Measurements from ENCODE around the gene DPF3. TPM values are rescaled to one million over a fixed set of nuclear protein-coding genes. Genes with fewer than 3 reads are reported as not detected.

DPF3 gene
- total and polyA plus RNA-seq, 2 of the 13 experiments (the other 11 are each of a cell fraction or from before 2014, with no cell fraction given), result 0.09 to 0.60 TPM

DNA sequence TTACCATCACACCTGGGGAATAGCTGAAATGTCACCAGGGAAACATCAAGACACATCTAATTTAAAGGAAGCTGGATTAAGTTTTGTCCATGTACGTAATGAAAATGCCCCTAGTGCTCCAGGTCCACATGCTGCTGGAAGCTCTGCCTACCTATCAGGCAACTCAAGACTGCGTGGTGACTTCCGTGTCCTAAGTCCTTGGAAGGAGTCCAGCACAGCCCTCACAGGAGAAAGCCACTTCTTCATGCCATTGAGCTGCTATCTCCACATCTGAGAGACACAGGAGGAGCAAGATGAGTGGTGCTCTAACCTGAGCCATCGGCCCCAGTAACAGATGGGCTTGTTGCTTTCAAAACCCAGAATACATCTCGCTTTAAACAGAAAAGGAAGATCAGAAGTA is 316.4 kb downstream of the DPF3 start:
- ChIA-PET POLR2A (no interaction called here), CTCF (ENCODE audit: low intra/inter-chr PET ratio, low total read pairs) (no interaction called here)
- peaks cover 0 to 1% of the 10 kb centered on the region in 2 experiments; a peak in 2 of 5 replicates for H3K27me3 ChIP-seq (ENCODE audit: control insufficient read depth in 1 of 2, insufficient read depth in 2 of 2, low read length in 2 of 2)
- no TSS peak for BruUV-seq (replicated peaks)
- H3K4me1 ChIP-seq (ENCODE audit: insufficient read depth, low read length), result no peaks in the 10 kb centered on the region
- WGBS (ENCODE audit: low lambda C conversion rate), result 0% methylated on average over 4 of the region's 5 CpGs
- no peak for DNase-seq (ENCODE audit: low spot score)
- in situ Hi-C loops (cut with HindIII; ENCODE audit: extremely low pct_ligation_motif_present, low pct_unique_long_range_greater_than_20kb), result no loop called here
- no peak for FAIRE-seq
- H3K9ac ChIP-seq (ENCODE audit: insufficient read depth, low read depth, low read length), result no peak overlapping the region
- ATAC-seq, result no peak
- no peaks in the 10 kb centered on the region for H3K36me3 ChIP-seq (replicated peaks in 1 of 2; ENCODE audit: control insufficient read depth in 1 of 2, insufficient read depth in 2 of 2, low read length in 2 of 2)
- no peaks in the 10 kb centered on the region for H4K20me1 ChIP-seq (ENCODE audit: insufficient read depth, low read length)
- no peak overlapping the region for H3K4me3 ChIP-seq (replicated peaks in 1 of 3; ENCODE audit: insufficient read depth in 1 of 3, low read depth in 2 of 3, low read length in 3 of 3)
- no peaks in the 10 kb centered on the region for H3K9me3 ChIP-seq (ENCODE audit: low read length)
- no peak overlapping the region for H3K27ac ChIP-seq (ENCODE audit: extremely low read length, insufficient read depth, low read length)
- no peak overlapping the region for H2AFZ ChIP-seq (ENCODE audit: low read length)
- H3K4me2 ChIP-seq (ENCODE audit: low read depth, low read length), result no peak overlapping the region
- TF ChIP-seq ZNF772 (CRISPR knock-in tag; IDR thresholded peaks at IDR 0.05) (no peak), SALL2 (CRISPR knock-in tag; IDR thresholded peaks at IDR 0.05) (no peak), BHLHE40 (IDR thresholded peaks at IDR 0.05; ENCODE audit: low read length) (no peak), ZNF607 (CRISPR knock-in tag; IDR thresholded peaks at IDR 0.05; ENCODE audit: borderline replicate concordance) (no peak), ZFP1 (CRISPR knock-in tag; IDR thresholded peaks at IDR 0.05) (no peak), NR3C1 (CRISPR knock-in tag; IDR thresholded peaks at IDR 0.05) (no peak), ISL2 (CRISPR knock-in tag; IDR thresholded peaks at IDR 0.05) (no peak), ZNF329 (CRISPR knock-in tag; IDR thresholded peaks at IDR 0.05; ENCODE audit: low read depth) (no peak), ZNF326 (CRISPR knock-in tag; IDR thresholded peaks at IDR 0.05; ENCODE audit: borderline replicate concordance) (no peak), ZNF225 (CRISPR knock-in tag; IDR thresholded peaks at IDR 0.05) (no peak), HDAC2 (CRISPR knock-in tag; IDR thresholded peaks at IDR 0.05) (no peak), NFYC (CRISPR knock-in tag; IDR thresholded peaks at IDR 0.05) (no peak), SOX13 (IDR thresholded peaks at IDR 0.05) (no peak), SOX13 (CRISPR knock-in tag; conservative IDR thresholded peaks at IDR 0.05 in 1 of 2, IDR thresholded peaks at IDR 0.05 in 1 of 2) (no peak)
- TF ChIP-seq, protein P1, sequence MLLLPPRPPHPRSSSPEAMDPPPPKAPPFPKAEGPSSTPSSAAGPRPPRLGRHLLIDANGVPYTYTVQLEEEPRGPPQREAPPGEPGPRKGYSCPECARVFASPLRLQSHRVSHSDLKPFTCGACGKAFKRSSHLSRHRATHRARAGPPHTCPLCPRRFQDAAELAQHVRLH (CRISPR knock-in tag; IDR thresholded peaks at IDR 0.05; ENCODE audit: borderline replicate concordance, low read depth), result no peak
- TF ChIP-seq, protein P2, sequence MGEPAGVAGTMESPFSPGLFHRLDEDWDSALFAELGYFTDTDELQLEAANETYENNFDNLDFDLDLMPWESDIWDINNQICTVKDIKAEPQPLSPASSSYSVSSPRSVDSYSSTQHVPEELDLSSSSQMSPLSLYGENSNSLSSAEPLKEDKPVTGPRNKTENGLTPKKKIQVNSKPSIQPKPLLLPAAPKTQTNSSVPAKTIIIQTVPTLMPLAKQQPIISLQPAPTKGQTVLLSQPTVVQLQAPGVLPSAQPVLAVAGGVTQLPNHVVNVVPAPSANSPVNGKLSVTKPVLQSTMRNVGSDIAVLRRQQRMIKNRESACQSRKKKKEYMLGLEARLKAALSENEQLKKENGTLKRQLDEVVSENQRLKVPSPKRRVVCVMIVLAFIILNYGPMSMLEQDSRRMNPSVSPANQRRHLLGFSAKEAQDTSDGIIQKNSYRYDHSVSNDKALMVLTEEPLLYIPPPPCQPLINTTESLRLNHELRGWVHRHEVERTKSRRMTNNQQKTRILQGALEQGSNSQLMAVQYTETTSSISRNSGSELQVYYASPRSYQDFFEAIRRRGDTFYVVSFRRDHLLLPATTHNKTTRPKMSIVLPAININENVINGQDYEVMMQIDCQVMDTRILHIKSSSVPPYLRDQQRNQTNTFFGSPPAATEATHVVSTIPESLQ (CRISPR knock-in tag; conservative IDR thresholded peaks at IDR 0.05), result no peak
- no peaks in the 10 kb centered on the region for H3K79me2 ChIP-seq (ENCODE audit: insufficient read depth, low read length)
- intact Hi-C loops (cut with micrococcal nuclease; ENCODE audit: unreplicated experiment), result no loop called here
